ENCODE results near the gene ZNF778. TPM values are rescaled to one million over a fixed set of nuclear protein-coding genes. Genes with fewer than 3 reads are reported as not detected.
A peak's percentile ranks its signal among the peaks of the same experiment; 100 is the strongest.
"Not testable (repeated sequence)": the region's sequence is repeated elsewhere in the genome, so short reads cannot be mapped to it uniquely, and the experiment has no call there.

ZNF778 gene
- total RNA-seq, 2 donors from 2014 or later, result 5.5 to 8.7 TPM

GRCh38 chr16:89244264-89244663 lies 26.8 kb downstream of the ZNF778 start:
- H3K36me3 Mint-ChIP-seq (ENCODE audit: low read depth); H3K27me3 Mint-ChIP-seq; H3K27ac Mint-ChIP-seq; H3K4me3 Mint-ChIP-seq; ATAC-seq (replicated peaks); H3K4me1 Mint-ChIP-seq; H3K9me3 Mint-ChIP-seq: not testable (repeated sequence)

DNA sequence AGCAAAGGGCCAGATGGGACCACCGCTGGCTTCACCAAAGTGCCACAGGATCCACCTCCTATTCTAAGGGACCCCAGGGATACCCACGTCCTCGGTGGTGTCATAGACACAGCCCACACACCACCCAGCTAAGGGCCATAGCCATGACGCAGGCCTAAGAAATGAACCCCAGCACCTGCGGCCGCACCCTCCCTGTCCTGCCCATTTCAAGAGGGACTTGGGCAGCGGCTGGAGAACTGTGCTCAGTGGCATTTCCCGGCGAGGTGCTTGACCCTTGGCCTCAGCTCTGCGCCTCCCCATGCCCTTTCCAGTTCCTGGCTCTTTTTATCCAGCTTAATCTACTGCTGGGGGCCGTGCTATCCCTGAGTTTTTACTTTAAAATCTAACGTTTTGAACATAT lies 27.3 kb downstream of the ZNF778 start:
- Mint-ChIP-seq H3K4me3 (no peak overlapping the region), H3K27ac (no peak overlapping the region), H3K9me3 (peaks cover under 1% of the 10 kb centered on the region), H3K36me3 (ENCODE audit: low read depth) (no peaks in the 10 kb centered on the region), H3K4me1 (no peaks in the 10 kb centered on the region), H3K27me3 (no peaks in the 10 kb centered on the region)
- no peak for ATAC-seq (replicated peaks)

DNA sequence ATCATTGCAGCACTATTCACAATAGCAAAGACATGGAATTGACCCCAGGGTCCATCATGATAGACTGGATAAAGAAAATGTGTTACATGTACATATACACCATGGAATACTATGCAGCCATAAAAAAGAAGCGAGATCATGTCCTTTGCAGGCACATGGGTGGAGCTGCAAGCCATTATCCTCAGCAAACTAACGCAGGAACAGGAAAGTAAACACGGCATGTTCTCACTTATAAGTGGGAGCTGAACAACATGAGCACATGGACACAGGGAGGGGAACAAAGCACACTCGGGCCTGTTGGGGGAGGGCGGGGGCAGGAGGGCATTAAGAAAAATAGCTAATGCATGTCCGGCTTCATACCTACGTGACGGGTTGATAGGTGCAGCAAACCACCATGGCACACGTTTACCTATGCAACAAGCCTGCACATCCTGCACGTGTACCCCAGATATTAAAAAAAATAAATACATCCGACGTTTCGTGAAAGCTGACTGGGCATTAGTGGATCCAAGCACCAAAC lies 28.9 kb downstream of the ZNF778 start:
- Mint-ChIP-seq H3K9me3 (peaks cover 8% of the 10 kb centered on the region), H3K4me1 (no peaks in the 10 kb centered on the region), H3K4me3 (peak overlapping the region; percentile 67), H3K36me3 (ENCODE audit: low read depth) (no peaks in the 10 kb centered on the region), H3K27ac (no peak overlapping the region), H3K27me3 (no peaks in the 10 kb centered on the region)
- ATAC-seq (replicated peaks), result no peak

DNA sequence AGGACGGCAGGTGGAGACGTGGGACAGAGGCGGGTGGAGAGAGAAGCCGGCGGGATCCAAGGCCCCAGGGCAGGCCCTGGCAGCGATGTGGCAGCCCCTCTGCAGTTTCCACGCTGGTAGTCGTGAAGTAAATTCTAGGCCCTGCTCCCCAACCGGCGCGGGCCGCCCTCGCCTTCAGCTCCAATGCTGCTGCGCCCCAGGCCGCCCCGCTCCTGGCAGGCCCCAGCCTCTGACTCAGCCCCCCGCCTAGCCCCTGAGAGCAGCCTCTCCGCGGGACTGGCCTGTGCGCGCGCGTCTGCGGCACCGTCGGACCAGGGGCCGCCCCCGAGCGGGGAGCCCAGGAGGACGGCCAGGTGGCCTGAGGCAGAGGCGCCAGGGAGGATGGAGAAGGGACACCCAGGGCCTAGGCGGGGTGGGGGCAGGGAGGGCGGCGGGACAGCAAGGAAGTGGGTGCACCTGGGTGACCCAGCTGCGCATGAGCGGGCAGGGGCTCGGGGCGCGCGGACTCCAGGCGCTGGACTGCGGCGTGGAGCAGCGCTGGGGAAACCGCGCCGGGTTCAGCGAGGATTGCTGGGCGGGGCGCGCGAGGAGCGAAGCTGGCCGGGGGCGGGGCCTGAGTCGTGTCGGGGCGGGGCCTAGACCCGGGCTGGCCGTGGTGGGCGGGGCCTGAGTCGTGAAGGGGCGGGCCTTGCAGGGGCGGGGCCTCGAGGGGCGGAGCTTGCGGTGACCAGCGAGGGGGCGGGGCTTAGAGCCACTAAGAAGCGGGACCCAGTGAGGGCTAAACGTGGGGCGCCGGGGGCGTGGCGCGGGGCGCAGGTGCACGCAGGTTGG lies 29.6 kb downstream of the ZNF778 start:
- no peak overlapping the region for H3K27ac Mint-ChIP-seq

DNA sequence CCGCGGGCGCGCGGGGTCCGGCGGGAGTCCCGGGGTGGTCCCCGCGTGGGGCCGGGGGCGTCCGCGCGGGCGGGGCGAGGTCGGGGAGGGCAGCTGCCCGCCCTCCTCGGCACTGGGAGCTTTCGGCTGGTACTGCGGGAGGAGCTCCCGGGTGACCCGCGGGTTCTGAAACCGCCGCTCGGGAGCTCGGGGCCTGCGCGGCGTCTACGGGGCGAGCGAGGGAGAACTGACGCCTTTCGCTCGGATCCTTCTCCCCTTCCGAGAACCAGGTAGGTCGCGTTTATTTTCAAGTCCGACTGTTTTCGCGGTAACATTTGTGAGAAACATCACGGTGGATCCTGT lies 30.2 kb downstream of the ZNF778 start:
- H3K36me3 Mint-ChIP-seq (ENCODE audit: low read depth); H3K27ac Mint-ChIP-seq; H3K4me1 Mint-ChIP-seq; H3K27me3 Mint-ChIP-seq; H3K9me3 Mint-ChIP-seq: not testable (repeated sequence)
- ATAC-seq (replicated peaks), result peak; percentile 72
- peak overlapping the region; percentile 67 for H3K4me3 Mint-ChIP-seq

More for the DNA sequence above, 29.6 kb downstream of the ZNF778 start:
- H3K4me3 Mint-ChIP-seq, result peak overlapping the region; percentile 67
- peaks cover 8% of the 10 kb centered on the region for H3K9me3 Mint-ChIP-seq
- H3K36me3 Mint-ChIP-seq (ENCODE audit: low read depth), result no peaks in the 10 kb centered on the region
- peak; percentile 92 for ATAC-seq (replicated peaks)
- no peaks in the 10 kb centered on the region for H3K4me1 Mint-ChIP-seq
- no peaks in the 10 kb centered on the region for H3K27me3 Mint-ChIP-seq

GRCh38 chr16:89248196-89248982 lies 30.9 kb downstream of the ZNF778 start:
- no peak overlapping the region for H3K27ac Mint-ChIP-seq
- no peaks in the 10 kb centered on the region for H3K27me3 Mint-ChIP-seq
- peaks cover 8% of the 10 kb centered on the region for H3K9me3 Mint-ChIP-seq
- ATAC-seq (replicated peaks), result no peak
- H3K4me1 Mint-ChIP-seq, result no peaks in the 10 kb centered on the region
- H3K4me3 Mint-ChIP-seq, result peak overlapping the region; percentile 67
- H3K36me3 Mint-ChIP-seq (ENCODE audit: low read depth), result no peaks in the 10 kb centered on the region

DNA sequence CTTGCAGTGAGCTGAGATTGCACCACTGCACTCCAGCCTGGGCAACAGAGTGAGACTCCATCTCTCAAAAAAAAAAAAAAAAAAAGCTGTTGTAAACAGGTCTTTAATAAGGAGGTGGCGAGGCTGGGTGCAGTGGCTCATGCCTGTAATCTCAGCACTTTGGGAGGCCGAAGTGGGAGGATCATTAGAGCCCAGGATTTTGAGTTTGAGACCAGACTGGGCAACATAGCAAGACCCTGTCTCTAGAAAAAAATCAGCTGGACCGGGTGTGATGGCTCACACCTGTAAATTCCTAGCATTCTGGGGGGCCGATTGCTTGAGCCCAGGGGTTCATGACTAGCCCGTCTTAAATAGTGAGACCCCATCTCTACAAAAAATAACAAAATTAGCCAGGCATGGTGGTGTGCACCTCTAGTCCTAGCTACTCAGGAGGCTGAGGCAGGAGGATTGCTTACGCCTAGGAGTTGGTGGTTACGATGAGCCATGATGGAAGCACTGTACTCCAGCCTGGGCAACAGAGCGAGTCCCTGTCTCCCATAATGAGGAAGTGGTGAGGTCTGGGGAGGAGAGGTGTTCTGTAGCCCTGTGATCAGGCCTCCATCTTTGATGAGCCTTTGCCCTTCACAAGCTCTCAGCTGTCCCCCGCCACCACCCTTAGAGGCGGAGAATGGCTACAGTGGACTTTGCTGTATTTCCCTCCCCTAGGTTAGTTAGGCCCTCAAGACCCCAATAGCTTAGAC lies 36.2 kb downstream of the ZNF778 start:
- no peak for ATAC-seq (replicated peaks)

DNA sequence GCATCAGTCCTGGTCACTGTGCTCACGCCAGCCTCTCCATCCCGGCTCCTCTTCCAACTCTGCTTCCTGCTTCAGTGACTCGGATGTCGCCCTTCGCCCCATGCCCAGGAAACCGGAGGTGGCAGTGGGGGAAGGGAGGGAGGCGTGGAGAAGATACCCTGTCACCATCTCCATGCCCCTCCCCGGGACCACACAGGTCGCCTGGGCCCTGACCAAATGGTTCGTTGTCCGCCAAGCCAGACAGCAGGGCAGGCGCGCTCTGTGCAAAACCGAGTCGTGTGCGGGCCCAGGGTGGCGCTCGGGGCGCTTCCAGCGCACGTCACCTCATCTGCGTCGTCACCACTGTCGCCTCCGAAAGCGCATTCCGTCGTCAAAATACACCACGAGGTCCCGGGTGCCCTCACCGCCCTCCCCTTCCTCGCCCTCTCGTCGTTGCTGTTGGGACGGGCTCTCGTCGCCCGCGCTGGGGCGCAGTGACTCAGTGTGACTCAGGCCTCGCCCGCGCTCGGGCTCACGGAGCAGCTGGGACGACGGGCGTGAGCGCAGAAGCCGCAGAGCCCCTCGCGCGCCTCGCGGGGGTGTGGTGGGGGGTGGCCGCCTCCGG lies 39.2 kb downstream of the ZNF778 start:
- H3K9me3 Mint-ChIP-seq, result no peaks in the 10 kb centered on the region
- no peaks in the 10 kb centered on the region for H3K36me3 Mint-ChIP-seq (ENCODE audit: low read depth)
- H3K27me3 Mint-ChIP-seq, result peaks cover 8% of the 10 kb centered on the region

More for the DNA sequence above, 36.2 kb downstream of the ZNF778 start:
- Mint-ChIP-seq H3K9me3 (peaks cover 8% of the 10 kb centered on the region), H3K4me1 (peaks cover 13% of the 10 kb centered on the region), H3K36me3 (ENCODE audit: low read depth) (no peaks in the 10 kb centered on the region), H3K4me3 (no peak overlapping the region), H3K27ac (no peak overlapping the region), H3K27me3 (peaks cover 8% of the 10 kb centered on the region)

GRCh38 chr16:89257281-89257731 lies 39.8 kb downstream of the ZNF778 start:
- H3K27ac Mint-ChIP-seq, result peak overlapping the region; percentile 24

More for the DNA sequence above, 39.2 kb downstream of the ZNF778 start:
- peak overlapping the region; percentile 70 for H3K27ac Mint-ChIP-seq
- H3K4me3 Mint-ChIP-seq, result peak overlapping the region; percentile 79
- peaks cover 13% of the 10 kb centered on the region for H3K4me1 Mint-ChIP-seq
- ATAC-seq (replicated peaks), result peak; percentile 100

DNA sequence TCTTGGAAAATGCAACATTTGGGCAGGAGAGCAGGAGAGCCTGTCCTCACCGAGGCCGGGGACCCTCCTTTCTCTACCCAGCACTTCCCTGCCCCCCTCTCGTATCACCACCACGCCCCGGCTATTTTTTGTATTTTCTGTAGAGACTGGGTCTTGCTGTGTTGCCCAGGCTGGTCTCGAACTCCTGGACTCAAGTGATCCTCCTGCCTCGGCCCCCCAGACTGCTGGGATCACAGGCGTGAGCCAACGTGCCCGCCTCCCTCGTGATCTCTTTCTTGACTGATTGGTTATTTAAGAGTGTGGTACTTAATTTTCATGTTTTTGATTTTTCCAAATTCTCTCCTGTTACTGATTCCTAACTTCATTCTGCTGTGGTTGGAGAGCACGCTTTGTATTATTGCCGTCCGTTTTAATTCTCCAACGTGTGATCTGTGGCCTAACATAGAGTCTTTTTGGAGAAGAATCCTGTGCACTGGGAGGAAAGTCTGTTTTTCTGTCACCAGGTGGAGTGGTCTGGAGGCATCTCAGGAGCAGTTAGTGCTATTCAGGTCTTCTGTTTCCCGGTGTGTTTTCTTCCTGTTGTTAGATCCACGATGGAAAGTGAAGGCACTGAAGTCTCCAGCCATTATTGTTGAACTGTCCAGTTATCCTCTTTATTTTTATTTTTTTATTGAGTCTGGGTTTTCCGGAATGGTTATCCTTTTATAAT lies 40.4 kb downstream of the ZNF778 start:
- H3K27ac Mint-ChIP-seq, result peak overlapping the region; percentile 24
- H3K4me3 Mint-ChIP-seq, result peak overlapping the region; percentile 79
- peaks cover 8% of the 10 kb centered on the region for H3K27me3 Mint-ChIP-seq
- H3K9me3 Mint-ChIP-seq, result no peaks in the 10 kb centered on the region
- no peaks in the 10 kb centered on the region for H3K36me3 Mint-ChIP-seq (ENCODE audit: low read depth)
- H3K4me1 Mint-ChIP-seq, result peaks cover 13% of the 10 kb centered on the region
- ATAC-seq (replicated peaks), result no peak

More at GRCh38 chr16:89257281-89257731, 39.8 kb downstream of the ZNF778 start:
- H3K36me3 Mint-ChIP-seq (ENCODE audit: low read depth), result no peaks in the 10 kb centered on the region
- H3K9me3 Mint-ChIP-seq, result no peaks in the 10 kb centered on the region
- ATAC-seq (replicated peaks), result peak; percentile 45
- H3K4me3 Mint-ChIP-seq, result peak overlapping the region; percentile 79
- peaks cover 13% of the 10 kb centered on the region for H3K4me1 Mint-ChIP-seq
- peaks cover 8% of the 10 kb centered on the region for H3K27me3 Mint-ChIP-seq

GRCh38 chr16:89259901-89260300 lies 42.4 kb downstream of the ZNF778 start:
- peaks cover 13% of the 10 kb centered on the region for H3K4me1 Mint-ChIP-seq
- ATAC-seq (replicated peaks); H3K27ac Mint-ChIP-seq; H3K27me3 Mint-ChIP-seq; H3K4me3 Mint-ChIP-seq; H3K36me3 Mint-ChIP-seq (ENCODE audit: low read depth); H3K9me3 Mint-ChIP-seq: not testable (repeated sequence)

DNA sequence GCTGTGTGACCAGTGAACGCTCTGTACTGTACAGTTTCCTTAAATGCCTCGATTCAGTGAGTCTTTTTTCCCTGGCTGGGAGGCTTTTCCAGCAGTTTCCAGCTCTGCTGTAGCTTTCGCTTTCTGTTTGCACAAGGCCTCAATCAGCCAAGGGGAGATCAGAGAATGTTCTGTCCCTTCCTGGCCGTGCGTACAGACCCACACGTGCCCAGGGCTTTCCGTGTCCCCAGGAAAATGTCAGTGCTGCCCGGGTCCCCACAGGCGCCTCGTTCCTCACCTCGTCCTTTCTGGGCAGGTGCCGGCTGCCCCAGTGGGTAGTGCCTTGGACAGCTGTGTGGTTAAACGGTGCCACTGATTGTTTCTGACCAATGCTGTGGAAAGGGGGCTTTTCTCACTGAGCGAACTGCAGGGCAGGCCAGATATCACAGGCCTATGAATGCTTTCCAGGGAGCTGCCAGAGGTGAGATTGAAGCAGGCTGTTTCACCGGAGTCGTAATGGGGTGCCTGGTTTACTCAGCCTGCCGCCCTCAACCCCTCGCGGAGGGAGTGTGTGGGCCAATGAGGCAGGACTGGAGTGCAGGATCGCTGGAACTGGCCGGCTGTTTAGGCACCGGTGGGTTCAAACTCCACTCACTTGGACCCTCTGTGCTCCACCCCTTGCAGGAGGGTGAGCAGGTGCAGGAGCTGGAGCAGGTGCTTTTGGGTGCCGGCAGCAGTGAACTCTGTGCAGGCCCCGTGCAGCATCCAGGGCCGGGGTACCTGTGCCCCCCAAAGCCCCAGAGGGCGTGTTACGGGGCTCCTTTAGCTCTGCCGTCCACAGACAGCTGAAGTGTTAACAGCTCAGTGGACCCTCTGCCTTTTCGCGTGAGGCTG lies 44.4 kb downstream of the ZNF778 start:
- no peaks in the 10 kb centered on the region for H3K9me3 Mint-ChIP-seq
- H3K4me3 Mint-ChIP-seq, result no peak overlapping the region
- peaks cover 8% of the 10 kb centered on the region for H3K27me3 Mint-ChIP-seq
- no peak for ATAC-seq (replicated peaks)
- peaks cover 8% of the 10 kb centered on the region for H3K4me1 Mint-ChIP-seq
- peaks cover 13% of the 10 kb centered on the region for H3K36me3 Mint-ChIP-seq (ENCODE audit: low read depth)
- no peak overlapping the region for H3K27ac Mint-ChIP-seq
